ENCODE results near the gene PARP6. TPM values are rescaled to one million over a fixed set of nuclear protein-coding genes. Genes with fewer than 3 reads are reported as not detected.
A peak's percentile ranks its signal among the peaks of the same experiment; 100 is the strongest.

PARP6 gene
- polyA plus RNA-seq, 3 donors, result 82.1 to 91.9 (median 88.9) TPM

- no peak for DNase-seq (ENCODE audit: low read depth in 3 of 3, low spot score in 2 of 3)
These were observed 70.9 kb downstream of the PARP6 start for GRCh38 chr15:72201391-72201921.

GRCh38 chr15:72200395-72201237 is 71.7 kb downstream of the PARP6 start:
- no peak for DNase-seq (ENCODE audit: low read depth in 3 of 3, low spot score in 2 of 3)

GRCh38 chr15:72199721-72200212 is 72.6 kb downstream of the PARP6 start:
- peak in 2 of 3 donors; percentile 50 to 60 for DNase-seq (ENCODE audit: low read depth in 3 of 3, low spot score in 2 of 3)

GRCh38 chr15:72199205-72199515 is 73.2 kb downstream of the PARP6 start:
- DNase-seq (ENCODE audit: low read depth in 3 of 3, low spot score in 2 of 3), result no peak

- no peak for DNase-seq (ENCODE audit: low read depth in 3 of 3, low spot score in 2 of 3)
These were observed 73.8 kb downstream of the PARP6 start for GRCh38 chr15:72198356-72199204.

- no peak for DNase-seq (ENCODE audit: low read depth in 3 of 3, low spot score in 2 of 3)
These were observed 74.6 kb downstream of the PARP6 start, which contains the start of gene GRAMD2A for GRCh38 chr15:72197460-72198355. Gene GRAMD2A (minus strand): TSS chr15:72197787.

GRCh38 chr15:72197041-72197459 is 75.3 kb downstream of the PARP6 start:
- no peak for DNase-seq (ENCODE audit: low read depth in 3 of 3, low spot score in 2 of 3)

- DNase-seq (ENCODE audit: low read depth in 3 of 3, low spot score in 2 of 3), result no peak
These were observed 75.8 kb downstream of the PARP6 start for GRCh38 chr15:72196409-72197040.

GRCh38 chr15:72195101-72195511 is 77.2 kb downstream of the PARP6 start:
- DNase-seq (ENCODE audit: low read depth in 3 of 3, low spot score in 2 of 3), result no peak

GRCh38 chr15:72193836-72194396 is 78.4 kb downstream of the PARP6 start:
- DNase-seq (ENCODE audit: low read depth in 3 of 3, low spot score in 2 of 3), result no peak

GRCh38 chr15:72192416-72192815 is 79.9 kb downstream of the PARP6 start:
- DNase-seq (ENCODE audit: low read depth in 3 of 3, low spot score in 2 of 3), result no peak

Other genes with a start within 250 kb of the PARP6 start
- gene MYO9A, start 154.4 kb downstream of the PARP6 start, polyA plus RNA-seq (ENCODE audit: insufficient read length in 3 of 3), result 10 to 100 TPM; 33.3 to 37.7 (median 36.2) TPM
- gene SENP8, start 154.2 kb downstream of the PARP6 start, polyA plus RNA-seq (ENCODE audit: insufficient read length in 3 of 3), result 1 to 10 TPM; 7.6 to 8.0 (median 7.9) TPM
- 1 to 10 TPM; 4.6 to 7.8 (median 6.4) TPM for gene GRAMD2A, start 74.8 kb downstream of the PARP6 start, polyA plus RNA-seq (ENCODE audit: insufficient read length in 3 of 3)
- gene PKM, start 41.4 kb downstream of the PARP6 start, polyA plus RNA-seq (ENCODE audit: insufficient read length in 3 of 3), result 100 to 1,000 TPM; 681 to 786 (median 709) TPM
- gene CELF6, start 47.6 kb upstream of the PARP6 start, polyA plus RNA-seq (ENCODE audit: insufficient read length in 3 of 3), result 1 to 10 TPM; 2.7 to 3.3 (median 3.0) TPM
- 100 to 1,000 TPM in 2 of 3 donors, 10 to 100 TPM in 1; 97.9 to 121 (median 116) TPM for gene HEXA, start 103.5 kb upstream of the PARP6 start, polyA plus RNA-seq (ENCODE audit: insufficient read length in 3 of 3)
- not detected for gene TMEM202, start 125.8 kb upstream of the PARP6 start, polyA plus RNA-seq (ENCODE audit: insufficient read length in 3 of 3)
- gene ARIH1, start 201.8 kb upstream of the PARP6 start, polyA plus RNA-seq (ENCODE audit: insufficient read length in 3 of 3), result 100 to 1,000 TPM; 196 to 209 (median 197) TPM

All from right renal cortex interstitium (tissue), 3 donors.